Measurements from ENCODE around the gene ZNF689.
"Not testable (repeated sequence)": the region's sequence is repeated elsewhere in the genome, so short reads cannot be mapped to it uniquely, and the experiment has no call there.

Gene ZNF689

DNA sequence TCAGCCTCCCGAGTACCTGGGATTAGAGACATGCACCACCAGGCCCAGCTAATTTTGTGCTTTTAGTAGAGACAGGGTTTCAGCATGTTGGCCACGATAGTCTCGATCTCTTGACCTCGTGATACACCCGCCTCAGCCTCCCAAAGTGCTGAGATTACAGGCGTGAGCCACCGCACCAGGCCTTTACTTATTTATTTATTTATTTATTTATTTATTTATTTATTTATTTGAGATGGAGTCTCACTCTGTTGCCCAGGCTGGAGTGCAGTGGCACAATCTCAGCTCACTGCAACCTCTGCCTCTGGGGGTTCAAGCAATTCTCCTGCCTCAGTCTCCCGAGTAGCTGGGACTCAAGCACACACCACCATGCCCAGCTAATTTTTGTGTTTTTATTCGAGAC, 19.3 kb downstream of the ZNF689 start:
- not testable (repeated sequence) for DNase-seq

DNA sequence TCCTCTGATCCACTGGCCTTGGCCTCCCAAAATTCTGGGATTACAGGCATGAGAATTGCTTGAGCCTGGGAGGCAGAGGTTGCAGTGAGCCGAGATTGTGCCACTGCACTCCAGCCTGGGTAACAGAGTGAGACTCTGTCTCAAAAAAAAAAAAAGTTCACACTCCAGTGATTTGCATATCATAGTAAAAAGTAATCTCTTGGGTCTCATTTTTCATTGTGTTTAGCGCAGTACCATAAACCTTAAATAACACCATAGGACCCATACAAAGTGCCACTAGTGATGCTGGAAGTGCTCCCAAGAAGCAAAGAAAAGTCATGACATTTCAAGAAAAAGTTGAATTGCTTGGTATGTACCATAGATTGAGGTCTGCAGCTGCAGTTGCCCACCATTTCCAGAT, 20.6 kb downstream of the ZNF689 start:
- not testable (repeated sequence) for DNase-seq

DNA sequence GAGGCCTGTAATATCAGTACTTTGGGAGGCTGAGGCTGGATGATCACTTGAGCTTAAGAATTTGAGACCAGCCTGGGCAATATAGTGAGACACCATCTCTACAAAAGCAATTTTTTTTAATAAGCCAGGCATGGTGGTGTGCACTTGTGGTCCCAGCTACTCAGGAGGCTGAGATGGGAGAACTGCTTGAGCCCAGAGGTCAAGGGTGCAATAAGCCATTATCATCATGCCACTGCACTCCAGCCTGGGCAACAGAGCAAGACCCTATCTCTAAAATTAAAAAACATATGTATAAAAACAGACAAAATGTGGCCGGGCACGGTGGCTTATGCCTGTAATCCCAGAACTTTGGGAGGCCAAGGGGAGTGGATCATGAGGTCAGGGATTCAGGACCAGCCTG, 21.5 kb downstream of the ZNF689 start:
- DNase-seq = no peak

GRCh38 chr16:30585400-30586191, 24.6 kb downstream of the ZNF689 start, which contains the start of gene ZNF785:
Gene ZNF785, minus strand, starts transcription at chr16:30585697. Its CDS starts 86 bp downstream, at chr16:30585611.
- peak; percentile 60 to 97 for DNase-seq

DNA sequence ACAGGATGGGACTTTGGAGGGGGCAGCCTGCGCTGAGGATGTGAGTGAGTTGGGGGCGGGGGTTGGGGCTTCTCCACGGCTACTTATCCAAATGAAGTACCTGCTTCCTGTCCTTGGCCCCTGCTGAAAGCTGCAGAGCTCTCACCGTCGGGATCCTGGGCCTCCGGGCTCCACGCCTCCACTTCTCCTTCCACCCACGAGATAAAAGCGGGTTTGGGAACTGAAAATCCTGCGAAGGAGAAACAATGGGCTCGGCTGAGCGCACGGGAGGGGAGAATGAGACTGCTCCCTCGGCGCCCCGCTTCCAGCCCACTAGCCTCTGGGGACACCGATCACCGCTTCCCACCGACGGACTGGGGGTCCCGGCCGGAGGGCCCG, 25.2 kb downstream of the ZNF689 start:
- DNase-seq = no peak

DNA sequence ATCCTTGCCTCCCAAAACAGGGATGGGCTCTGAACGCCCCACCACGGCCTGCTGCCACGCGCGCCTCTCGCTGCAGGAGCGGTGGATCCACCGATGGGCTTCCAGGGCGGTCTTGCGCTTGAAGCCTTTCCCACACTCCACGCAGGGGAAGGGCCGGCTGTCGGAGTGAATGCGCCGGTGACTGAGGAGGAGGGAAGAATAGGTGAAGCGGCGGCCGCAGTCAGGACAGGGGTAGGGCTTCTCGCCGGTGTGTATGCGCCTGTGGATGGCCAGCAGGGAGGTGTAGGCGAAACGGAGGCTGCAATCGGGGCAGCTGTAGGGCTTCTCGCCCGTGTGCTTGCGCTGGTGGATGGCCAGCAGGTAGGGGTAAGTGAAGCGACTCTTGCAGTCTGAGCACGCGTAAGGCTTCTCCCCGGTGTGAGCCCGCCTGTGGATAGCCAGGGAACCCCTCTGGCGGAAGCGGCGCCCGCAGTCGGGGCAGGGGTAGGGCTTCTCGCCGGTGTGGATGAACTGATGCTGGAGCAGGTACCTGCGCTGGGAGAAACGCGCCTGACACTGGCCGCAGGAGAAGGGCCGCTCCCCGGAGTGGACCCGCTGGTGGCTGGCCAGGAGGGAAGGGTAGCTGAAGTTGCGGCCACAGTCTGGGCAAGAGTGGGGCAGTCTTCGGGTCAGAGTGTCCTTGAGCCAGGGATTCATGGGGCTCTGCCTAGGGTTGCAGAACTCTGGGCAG, 27.4 kb downstream of the ZNF689 start:
- no peak for DNase-seq

DNA sequence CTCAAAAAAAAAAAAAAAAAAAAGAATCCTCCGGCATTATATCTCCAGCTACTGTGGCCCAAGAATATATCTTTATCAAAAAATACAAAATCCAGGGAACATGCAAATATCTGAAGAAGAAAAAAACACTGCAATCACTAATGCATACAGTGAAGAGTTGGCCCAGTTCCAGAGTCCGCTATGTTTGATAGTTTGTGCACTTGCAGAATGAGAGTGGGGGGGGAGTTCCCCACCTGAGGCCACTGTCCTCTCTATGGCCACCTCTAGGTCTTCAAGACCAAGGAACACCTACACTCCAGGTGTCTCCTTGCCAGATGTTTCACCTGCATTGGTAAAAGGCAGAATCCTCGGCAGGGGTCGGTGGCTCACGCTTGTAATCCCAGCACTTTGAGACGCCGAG, 28.7 kb downstream of the ZNF689 start:
- DNase-seq = no peak

DNA sequence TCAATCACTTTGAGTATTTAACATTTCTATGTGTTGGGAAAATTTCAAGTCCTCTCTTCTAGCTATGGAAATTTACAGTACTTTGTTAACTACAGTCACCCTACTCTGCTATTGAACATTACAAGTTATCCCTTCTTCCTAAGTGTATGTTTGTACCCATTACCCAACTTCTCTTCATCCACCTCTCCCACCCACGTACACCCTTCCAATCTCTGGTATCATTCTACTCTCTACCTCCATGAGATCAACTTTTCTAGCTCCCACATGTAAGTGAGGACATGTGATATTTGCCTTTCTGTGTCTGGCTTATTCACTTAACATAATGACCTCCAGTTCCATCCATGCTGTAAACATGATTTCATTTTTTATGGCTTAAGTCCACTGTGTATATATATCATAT, 35.5 kb downstream of the ZNF689 start:
- no peak for DNase-seq

GRCh38 chr16:30571445-30572322, 38.5 kb downstream of the ZNF689 start, which contains the start of gene ZNF688:
Gene ZNF688, minus strand, starts transcription at chr16:30571714. Its CDS starts 85 bp downstream, at chr16:30571629.
- DNase-seq = peak; percentile 89 to 98

DNA sequence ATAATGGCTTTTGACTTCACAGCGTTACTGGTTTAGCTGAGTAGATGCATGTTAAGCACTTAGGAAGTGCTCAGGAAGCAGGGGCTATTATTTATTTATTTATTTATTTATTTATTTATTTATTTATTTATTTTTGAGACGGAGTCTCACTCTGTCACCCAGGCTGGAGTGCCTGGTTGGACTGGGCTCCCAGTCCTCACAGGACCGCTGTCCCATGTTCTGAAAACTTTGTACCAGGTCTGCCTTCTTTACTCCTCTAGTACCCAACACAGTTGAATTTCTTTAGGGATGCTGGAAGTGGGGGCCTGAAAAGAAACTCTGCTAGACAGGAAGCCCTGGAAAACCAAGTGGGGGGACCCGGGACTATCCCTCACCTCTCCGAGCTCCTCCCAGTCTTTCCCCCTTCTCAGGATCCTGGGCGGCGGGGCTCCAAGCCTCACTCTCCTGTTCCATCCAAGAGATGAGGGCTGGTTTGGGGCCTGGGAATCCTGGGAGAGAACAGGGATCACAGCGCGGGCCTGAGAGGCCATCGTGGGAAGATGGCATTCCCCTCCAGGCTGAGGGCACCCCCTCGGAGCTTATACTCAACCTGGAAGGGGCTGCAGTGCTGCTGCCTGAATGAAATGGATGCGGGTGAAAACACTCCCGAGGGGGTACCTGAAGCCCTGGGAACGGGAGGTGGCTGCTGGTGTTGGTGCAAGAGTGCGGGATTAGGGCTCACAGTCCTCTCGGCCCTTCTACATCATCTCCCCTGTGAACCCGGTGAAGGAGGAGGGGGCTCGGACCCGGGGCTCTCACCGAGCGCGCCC, 39.3 kb downstream of the ZNF689 start:
- no peak for DNase-seq

GRCh38 chr16:30569746-30570635, 40.2 kb downstream of the ZNF689 start:
- no peak for DNase-seq

GRCh38 chr16:30569281-30569680, 40.9 kb downstream of the ZNF689 start:
- DNase-seq = no peak

- DNase-seq = peak; percentile 18 to 95
Measured at GRCh38 chr16:30567991-30568638, 42.1 kb downstream of the ZNF689 start.

- DNase-seq = peak in 1 of 2 donors; percentile 10
Measured at GRCh38 chr16:30567160-30567990, 42.8 kb downstream of the ZNF689 start.

DNA sequence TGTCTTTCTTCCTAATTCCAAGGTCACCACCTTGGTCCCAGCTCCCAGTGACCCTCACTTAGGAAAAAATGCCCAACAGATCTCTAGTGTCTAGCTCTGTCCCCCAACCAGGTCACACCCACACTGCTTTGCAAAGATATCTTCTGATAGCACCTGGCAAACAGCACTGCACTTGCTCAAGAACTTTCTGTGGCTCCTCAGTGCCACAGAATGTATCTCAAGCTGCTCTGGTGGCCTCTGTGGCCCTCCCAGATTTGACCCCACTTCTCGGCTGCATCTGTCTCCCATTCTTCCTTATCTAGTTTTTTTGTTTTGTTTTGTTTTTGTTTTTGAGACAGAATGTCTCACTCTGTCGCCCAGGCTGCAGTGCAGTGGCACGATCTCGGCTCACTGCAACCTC, 43.7 kb downstream of the ZNF689 start:
- DNase-seq = no peak

DNA sequence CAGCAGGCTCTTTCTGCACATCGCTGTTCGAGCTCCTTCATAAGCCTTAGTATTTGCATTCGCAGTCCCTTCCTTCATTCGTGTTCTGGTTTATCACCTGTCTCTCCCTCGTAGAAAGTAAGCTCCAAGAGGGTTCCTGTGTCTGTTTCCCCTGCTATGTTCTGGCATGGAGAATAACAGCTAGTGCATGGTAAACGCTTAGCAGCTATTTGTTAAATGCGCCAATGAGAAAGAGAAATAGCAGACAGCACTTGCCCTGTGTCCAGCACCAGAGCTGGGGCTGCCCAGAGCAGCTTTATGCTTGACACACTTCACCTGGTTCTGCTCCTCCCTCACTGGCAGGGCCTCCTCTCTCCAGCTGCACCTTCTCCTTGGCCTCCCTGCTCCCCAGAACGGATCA, 44.2 kb downstream of the ZNF689 start:
- no peak for DNase-seq

DNA sequence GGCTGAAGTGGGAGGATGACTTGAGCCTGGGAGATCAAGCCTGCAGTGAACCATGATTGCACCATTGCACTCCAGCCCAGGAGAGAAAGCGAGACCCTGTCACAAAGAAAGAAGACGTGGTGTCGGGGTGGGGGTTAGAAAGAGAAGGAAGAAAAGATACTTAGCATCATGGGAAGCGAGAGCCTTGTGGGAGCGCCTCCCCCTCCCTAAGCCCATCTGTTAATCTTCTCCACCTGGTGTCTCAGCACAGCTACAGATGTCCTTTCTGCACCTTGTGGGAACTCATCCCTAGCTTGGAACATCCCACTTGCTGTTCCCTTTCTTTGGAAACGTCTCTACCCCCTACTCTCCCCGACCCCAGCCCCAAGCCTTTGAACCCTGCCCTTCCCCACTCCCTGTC, 44.7 kb downstream of the ZNF689 start:
- no peak for DNase-seq

DNA sequence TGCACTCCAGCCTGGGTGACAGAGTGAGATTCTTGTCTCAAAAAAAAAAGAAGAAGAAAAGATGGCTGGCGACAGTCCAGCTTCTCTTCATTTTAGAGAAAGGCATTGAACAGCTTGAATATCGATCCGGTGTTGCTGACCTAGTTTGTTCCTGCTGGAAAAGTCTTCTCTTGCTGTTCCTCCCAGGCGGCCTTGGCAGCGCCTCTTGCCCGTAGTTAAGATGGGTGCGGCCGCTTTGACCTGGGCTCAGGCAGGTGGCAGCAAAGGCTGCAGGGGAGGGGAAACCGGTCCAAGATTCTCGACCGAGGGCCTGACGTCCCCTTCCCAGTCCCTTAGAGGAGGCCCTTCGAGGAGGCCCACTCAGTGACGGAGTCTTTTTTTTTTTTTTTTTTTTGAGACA, 48.2 kb downstream of the ZNF689 start:
- no peak for DNase-seq

DNA sequence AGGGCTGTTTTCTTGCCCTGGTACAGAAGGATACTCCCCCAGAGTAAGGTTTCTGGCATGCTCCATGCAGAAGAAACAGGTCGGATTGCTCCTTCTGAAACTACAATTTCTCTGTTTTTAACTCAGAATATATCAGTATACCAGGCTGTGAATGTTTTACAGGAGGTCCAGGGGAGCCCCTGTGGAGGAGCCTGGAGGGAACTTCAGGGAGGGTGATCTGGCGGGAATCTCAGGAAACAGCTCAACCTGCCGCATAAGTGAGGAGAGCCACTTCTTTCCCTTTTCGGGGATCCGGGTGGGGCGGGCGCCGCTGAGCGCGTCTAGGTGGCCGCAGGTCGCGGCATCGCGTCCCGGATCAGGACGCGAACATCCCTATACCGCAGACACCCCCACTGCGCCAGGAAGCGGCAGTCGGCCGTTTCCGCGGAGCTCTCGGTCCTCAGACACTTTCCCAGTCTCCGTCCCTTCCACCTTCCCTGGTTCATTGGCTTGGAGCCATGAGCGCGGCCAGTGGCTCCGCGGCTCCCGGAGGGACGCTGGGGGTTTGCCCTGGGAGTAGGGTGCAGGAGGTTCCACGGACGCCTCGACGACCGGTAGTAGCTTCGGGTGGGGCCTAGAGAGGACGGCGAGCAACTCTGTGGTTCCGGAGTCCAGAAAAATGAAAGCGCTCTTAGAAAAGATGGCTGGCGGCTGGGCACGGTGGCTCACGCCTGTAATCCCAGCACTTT, 48.9 kb downstream of the ZNF689 start:
- peak; percentile 40 to 67 for DNase-seq

All from bone marrow (tissue), 2 donors.